H9 (cell line): Measurements from ENCODE around the gene DDC. TPM values are rescaled to one million over a fixed set of nuclear protein-coding genes. Genes with fewer than 3 reads are reported as not detected.

Experiments
- DNase-seq: peaks from one replicate; pipeline ENCODE4 v3.0.0-alpha.2; 2017
- H2AFZ ChIP-seq: one replicate; pipeline ENCODE4 v1.6.1; 2013; ENCODE audit warnings: mild to moderate bottlenecking, low read length, control low read depth, moderate library complexity
- H2AK5ac ChIP-seq: 2 replicates; pipeline ENCODE4 v1.6.1; 2013; ENCODE audit warnings: low read length, control low read depth, mixed read lengths; ENCODE audit not compliant: insufficient read length
- H2BK120ac ChIP-seq: one replicate; pipeline ENCODE4 v1.6.1; 2013; ENCODE audit warnings: low read depth, mild to moderate bottlenecking, low read length, control low read depth, inconsistent platforms; ENCODE audit not compliant: poor library complexity, severe bottlenecking
- H2BK12ac ChIP-seq: 2 replicates; pipeline ENCODE4 v1.6.1; 2013; ENCODE audit warnings: low read length, control low read depth, mixed read lengths, low read depth; ENCODE audit not compliant: insufficient read length
- H2BK15ac ChIP-seq: 2 replicates; pipeline ENCODE4 v1.6.1; 2013; ENCODE audit warnings: low read depth, low read length, control low read depth
- H2BK20ac ChIP-seq: one replicate; pipeline ENCODE4 v1.6.1; 2013; ENCODE audit warnings: low read depth, mild to moderate bottlenecking, low read length, control low read depth, inconsistent platforms; ENCODE audit not compliant: poor library complexity, severe bottlenecking
- H2BK5ac ChIP-seq: 2 replicates; pipeline ENCODE4 v1.6.1; 2013; ENCODE audit warnings: low read length, control low read depth, mixed read lengths; ENCODE audit not compliant: insufficient read length
- H3K14ac ChIP-seq: 2 replicates; pipeline ENCODE4 v1.6.1; 2013; ENCODE audit warnings: low read length, control low read depth; ENCODE audit not compliant: insufficient read depth
- H3K18ac ChIP-seq: 2 replicates; pipeline ENCODE4 v1.6.1; 2013; ENCODE audit warnings: low read depth, mild to moderate bottlenecking, mixed read lengths, low read length, control low read depth; ENCODE audit not compliant: insufficient read length
- H3K23ac ChIP-seq: 2 replicates; pipeline ENCODE4 v1.6.1; 2013; ENCODE audit warnings: low read length, control low read depth, mixed read lengths, low read depth; ENCODE audit not compliant: insufficient read length
- H3K23me2 ChIP-seq: 2 replicates; pipeline ENCODE4 v1.6.1; 2013; ENCODE audit warnings: low read depth, mild to moderate bottlenecking, mixed read lengths, low read length, control low read depth; ENCODE audit not compliant: insufficient read length, poor library complexity, severe bottlenecking
- H3K27ac ChIP-seq: 2 replicates; pipeline ENCODE4 v1.5.1; 2013; ENCODE audit warnings: low read length, control low read depth, mixed read lengths, low read depth; ENCODE audit not compliant: insufficient read length
- H3K27me3 ChIP-seq: 2 replicates; pipeline ENCODE4 v1.6.1; 2013; ENCODE audit warnings: low read length, control low read depth, inconsistent platforms; ENCODE audit not compliant: insufficient read depth
- H3K4ac ChIP-seq: 2 replicates; pipeline ENCODE4 v1.6.1; 2013; ENCODE audit warnings: low read depth, mild to moderate bottlenecking, control low read depth, inconsistent platforms, low read length, moderate library complexity
- H3K4me1 ChIP-seq: 2 replicates; pipeline ENCODE4 v1.6.1; 2013; ENCODE audit warnings: low read length, control low read depth, inconsistent platforms; ENCODE audit not compliant: insufficient read depth
- H3K4me2 ChIP-seq: 2 replicates; pipeline ENCODE4 v1.6.1; 2013; ENCODE audit warnings: low read length, control low read depth, mixed read lengths; ENCODE audit not compliant: insufficient read length, insufficient read depth
- H3K56ac ChIP-seq: 2 replicates; pipeline ENCODE4 v1.6.1; 2013; ENCODE audit warnings: low read depth, mild to moderate bottlenecking, mixed read lengths, low read length, control low read depth; ENCODE audit not compliant: insufficient read length
- H3K79me1 ChIP-seq: 2 replicates; pipeline ENCODE4 v1.6.1; 2013; ENCODE audit warnings: low read depth, mild to moderate bottlenecking, moderate library complexity, low read length, control low read depth, inconsistent platforms; ENCODE audit not compliant: insufficient read depth, poor library complexity, severe bottlenecking
- H3K79me2 ChIP-seq: 2 replicates; pipeline ENCODE4 v1.6.1; 2013; ENCODE audit warnings: low read length, control low read depth, inconsistent platforms; ENCODE audit not compliant: insufficient read depth
- H3K9ac ChIP-seq: 2 replicates; pipeline ENCODE4 v1.6.1; 2013; ENCODE audit warnings: low read length, control low read depth, mixed read lengths; ENCODE audit not compliant: insufficient read length; ENCODE audit errors: extremely low read depth
- H3K9me3 ChIP-seq: one replicate; pipeline ENCODE4 v1.6.1; 2013; ENCODE audit warnings: low read depth, low read length, inconsistent platforms; ENCODE audit not compliant: control insufficient read depth
- H3T11ph ChIP-seq: one replicate; pipeline ENCODE4 v1.6.1; 2013; ENCODE audit warnings: mild to moderate bottlenecking, low read length, control low read depth, inconsistent platforms
- H4K20me1 ChIP-seq: one replicate; pipeline ENCODE4 v1.6.1; 2013; ENCODE audit not compliant: control insufficient read depth, insufficient read length, insufficient read depth
- H4K5ac ChIP-seq: 2 replicates; pipeline ENCODE4 v1.6.1; 2013; ENCODE audit warnings: low read depth, mild to moderate bottlenecking, mixed read lengths, low read length, control low read depth; ENCODE audit not compliant: insufficient read length
- H4K8ac ChIP-seq: replicated peaks from 2 replicates; pipeline ENCODE4 v1.6.1; 2013; ENCODE audit warnings: low read length, control low read depth, mixed read lengths, low read depth; ENCODE audit not compliant: insufficient read length
- H4K91ac ChIP-seq: 2 replicates; pipeline ENCODE4 v1.6.1; 2013; ENCODE audit warnings: low read depth, mild to moderate bottlenecking, moderate library complexity, mixed read lengths, low read length, control low read depth; ENCODE audit not compliant: insufficient read length
- H3K27ac Mint-ChIP-seq, 3 experiments: 2 replicates in 2 of 3; 3 replicates in 1 of 3; pipeline ENCODE4 v1.8.0; 2020 to 2021; ENCODE audit warnings: mixed read lengths in 3 of 3, mild to moderate bottlenecking in 1 of 3, moderate library complexity in 1 of 3
- H3K27me3 Mint-ChIP-seq: 2 replicates; pipeline ENCODE4 v1.8.0; 2021; ENCODE audit warnings: low read depth, mild to moderate bottlenecking, moderate library complexity, mixed read lengths
- H3K36me3 Mint-ChIP-seq, 3 experiments: 2 replicates in 2 of 3; 3 replicates in 1 of 3; pipeline ENCODE4 v1.8.0; 2020 to 2021; ENCODE audit warnings: low read depth in 3 of 3, mixed read lengths in 3 of 3; ENCODE audit not compliant: insufficient read depth in 1 of 3
- H3K4me1 Mint-ChIP-seq, 2 experiments: 2 replicates each; pipeline ENCODE4 v1.8.0; 2020; ENCODE audit warnings: mixed read lengths in 2 of 2
- H3K4me3 Mint-ChIP-seq, 2 experiments: 2 replicates in 1 of 2; 3 replicates in 1 of 2; pipeline ENCODE4 v1.8.0; 2020 to 2021; ENCODE audit warnings: mild to moderate bottlenecking in 2 of 2, mixed read lengths in 2 of 2, moderate library complexity in 1 of 2
- H3K9me3 Mint-ChIP-seq, 2 experiments: 2 replicates in 1 of 2; 3 replicates in 1 of 2; pipeline ENCODE4 v1.8.0; 2020; ENCODE audit warnings: mild to moderate bottlenecking in 2 of 2, mixed read lengths in 2 of 2, moderate library complexity in 1 of 2
- WGBS: extraction: QIAGEN DNeasy Blood & Tissue Kit; methylation state at CpG from one replicate; pipeline ENCODE4 v1.1.7; 2013; ENCODE audit warnings: missing lambda C conversion rate, low lambda C conversion rate, mixed read lengths; ENCODE audit not compliant: insufficient read length; ENCODE audit errors: extremely low coverage; 5-methylcytosine and 5-hydroxymethylcytosine counted together
- total RNA-seq: library from RNA; stranded (reverse); gene quantifications from 2 replicates; pipeline ENCODE4 v1.2.1, GENCODE V29; 2021
- TF ChIP-seq, protein P1 (sequence below): fragments of 200-600 bp; sonication (generic); conservative IDR thresholded peaks from 3 replicates; pipeline ENCODE4 v1.8.0; 2021; ENCODE audit warnings: antibody characterized with exemption, mild to moderate bottlenecking

Gene DDC
- total RNA-seq, 1 experiment from 2014 or later: not detected

- H3K23ac ChIP-seq: no peak overlapping the region
- H3K36me3 Mint-ChIP-seq: peaks cover 31 to 80% (median 41%) of the 10 kb centered on the region in 3 experiments; a peak in 6 of 7 replicates
- no peak overlapping the region for H4K91ac ChIP-seq
- no peaks in the 10 kb centered on the region for H3K9me3 ChIP-seq
- TF ChIP-seq, protein P1, sequence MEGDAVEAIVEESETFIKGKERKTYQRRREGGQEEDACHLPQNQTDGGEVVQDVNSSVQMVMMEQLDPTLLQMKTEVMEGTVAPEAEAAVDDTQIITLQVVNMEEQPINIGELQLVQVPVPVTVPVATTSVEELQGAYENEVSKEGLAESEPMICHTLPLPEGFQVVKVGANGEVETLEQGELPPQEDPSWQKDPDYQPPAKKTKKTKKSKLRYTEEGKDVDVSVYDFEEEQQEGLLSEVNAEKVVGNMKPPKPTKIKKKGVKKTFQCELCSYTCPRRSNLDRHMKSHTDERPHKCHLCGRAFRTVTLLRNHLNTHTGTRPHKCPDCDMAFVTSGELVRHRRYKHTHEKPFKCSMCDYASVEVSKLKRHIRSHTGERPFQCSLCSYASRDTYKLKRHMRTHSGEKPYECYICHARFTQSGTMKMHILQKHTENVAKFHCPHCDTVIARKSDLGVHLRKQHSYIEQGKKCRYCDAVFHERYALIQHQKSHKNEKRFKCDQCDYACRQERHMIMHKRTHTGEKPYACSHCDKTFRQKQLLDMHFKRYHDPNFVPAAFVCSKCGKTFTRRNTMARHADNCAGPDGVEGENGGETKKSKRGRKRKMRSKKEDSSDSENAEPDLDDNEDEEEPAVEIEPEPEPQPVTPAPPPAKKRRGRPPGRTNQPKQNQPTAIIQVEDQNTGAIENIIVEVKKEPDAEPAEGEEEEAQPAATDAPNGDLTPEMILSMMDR: no peak
- H3K14ac ChIP-seq: no peak overlapping the region
- no peaks in the 10 kb centered on the region for H3K27me3 Mint-ChIP-seq
- H2BK5ac ChIP-seq: no peak overlapping the region
- H3T11ph ChIP-seq: no peak overlapping the region
- H3K4me3 Mint-ChIP-seq: no peak overlapping the region
- H2AK5ac ChIP-seq: no peak overlapping the region
- no peak overlapping the region for H3K56ac ChIP-seq
- H3K23me2 ChIP-seq: no peaks in the 10 kb centered on the region
- H4K5ac ChIP-seq: no peak overlapping the region
- no peak overlapping the region for H3K9ac ChIP-seq
- no peak overlapping the region for H3K18ac ChIP-seq
- H3K27ac ChIP-seq: no peak overlapping the region
- no peak overlapping the region for H2BK120ac ChIP-seq
- H3K27ac Mint-ChIP-seq: peak overlapping the region in 1 of 3 experiments; percentile 47; a peak in 1 of 7 replicates
- H3K4ac ChIP-seq: no peak overlapping the region
- DNase-seq: no peak
- no peaks in the 10 kb centered on the region for H4K20me1 ChIP-seq
- WGBS: no CpG with 5 or more reads among the region's 8 CpGs
- H3K79me2 ChIP-seq: no peaks in the 10 kb centered on the region
- H3K4me2 ChIP-seq: no peak overlapping the region
- H3K9me3 Mint-ChIP-seq: no peaks in the 10 kb centered on the region
- no peaks in the 10 kb centered on the region for H3K4me1 Mint-ChIP-seq
- no peak overlapping the region for H2AFZ ChIP-seq
- no peak overlapping the region for H2BK15ac ChIP-seq
- H3K79me1 ChIP-seq: no peaks in the 10 kb centered on the region
- no peak overlapping the region for H4K8ac ChIP-seq
- no peaks in the 10 kb centered on the region for H3K4me1 ChIP-seq
- no peak overlapping the region for H2BK12ac ChIP-seq
- H2BK20ac ChIP-seq: no peak overlapping the region
- H3K27me3 ChIP-seq: no peaks in the 10 kb centered on the region
These were observed 48.3 kb upstream of the DDC start for GRCh38 chr7:50613473-50613872.
